GM19463 (cell line): Measurements from ENCODE around the gene TMEM63C.
"Not testable (repeated sequence)": the region's sequence is repeated elsewhere in the genome, so short reads cannot be mapped to it uniquely, and the experiment has no call there.

ENCODE experiments used
- ATAC-seq: cut with Tn5 transposase; IDR thresholded peaks from one replicate; pipeline ENCODE4 v1.9.1; 2021; ENCODE audit warnings: mild to moderate bottlenecking, moderate library complexity; ENCODE audit not compliant: unreplicated experiment

The TMEM63C gene

GRCh38 chr14:77155083-77155482, 26.5 kb upstream of the TMEM63C start:
- ATAC-seq: no peak

GRCh38 chr14:77157740-77158139, 23.9 kb upstream of the TMEM63C start:
- ATAC-seq: no peak

GRCh38 chr14:77158175-77158881, 23.3 kb upstream of the TMEM63C start:
- ATAC-seq: no peak

- ATAC-seq: no peak
Observed at GRCh38 chr14:77158882-77159255, 22.7 kb upstream of the TMEM63C start.

GRCh38 chr14:77161011-77161410, 20.6 kb upstream of the TMEM63C start:
- no peak for ATAC-seq

GRCh38 chr14:77170045-77170444, 11.6 kb upstream of the TMEM63C start:
- ATAC-seq: no peak

GRCh38 chr14:77172916-77173315, 8.7 kb upstream of the TMEM63C start:
- no peak for ATAC-seq

- not testable (repeated sequence) for ATAC-seq
Observed at GRCh38 chr14:77173911-77174617, 7.5 kb upstream of the TMEM63C start.

- no peak for ATAC-seq
Observed at GRCh38 chr14:77175843-77176242, 5.8 kb upstream of the TMEM63C start.

GRCh38 chr14:77177702-77178101, 3.9 kb upstream of the TMEM63C start:
- ATAC-seq: no peak

GRCh38 chr14:77178656-77179055, 2.9 kb upstream of the TMEM63C start:
- no peak for ATAC-seq

- peak; percentile 17 for ATAC-seq
Observed at GRCh38 chr14:77180726-77181602, 634 bp upstream of the TMEM63C start.

- ATAC-seq: no peak
Observed at GRCh38 chr14:77183896-77184295, 2.3 kb downstream of the TMEM63C start.

- ATAC-seq: no peak
Observed at GRCh38 chr14:77184396-77185092, 2.9 kb downstream of the TMEM63C start.

GRCh38 chr14:77185093-77185465, 3.5 kb downstream of the TMEM63C start:
- no peak for ATAC-seq

- ATAC-seq: no peak
Observed at GRCh38 chr14:77186911-77187648, 5.5 kb downstream of the TMEM63C start.

GRCh38 chr14:77187649-77188012, 6.0 kb downstream of the TMEM63C start:
- ATAC-seq: no peak

- ATAC-seq: no peak
Observed at GRCh38 chr14:77189479-77189878, 7.9 kb downstream of the TMEM63C start.

- no peak for ATAC-seq
Observed at GRCh38 chr14:77190977-77191376, 9.4 kb downstream of the TMEM63C start.

- no peak for ATAC-seq
Observed at GRCh38 chr14:77194706-77195105, 13.1 kb downstream of the TMEM63C start.
